NCI-H146 (cell line): Measurements from ENCODE around the gene FLT3LG.
A peak's percentile ranks its signal among the peaks of the same experiment; 100 is the strongest.
"Not testable (repeated sequence)": the region's sequence is repeated elsewhere in the genome, so short reads cannot be mapped to it uniquely, and the experiment has no call there.

ENCODE experiments used
- DNase-seq: peaks from one replicate; lab custom pipeline; 2025; lab: John Stamatoyannopoulos, UW

Gene FLT3LG

DNA sequence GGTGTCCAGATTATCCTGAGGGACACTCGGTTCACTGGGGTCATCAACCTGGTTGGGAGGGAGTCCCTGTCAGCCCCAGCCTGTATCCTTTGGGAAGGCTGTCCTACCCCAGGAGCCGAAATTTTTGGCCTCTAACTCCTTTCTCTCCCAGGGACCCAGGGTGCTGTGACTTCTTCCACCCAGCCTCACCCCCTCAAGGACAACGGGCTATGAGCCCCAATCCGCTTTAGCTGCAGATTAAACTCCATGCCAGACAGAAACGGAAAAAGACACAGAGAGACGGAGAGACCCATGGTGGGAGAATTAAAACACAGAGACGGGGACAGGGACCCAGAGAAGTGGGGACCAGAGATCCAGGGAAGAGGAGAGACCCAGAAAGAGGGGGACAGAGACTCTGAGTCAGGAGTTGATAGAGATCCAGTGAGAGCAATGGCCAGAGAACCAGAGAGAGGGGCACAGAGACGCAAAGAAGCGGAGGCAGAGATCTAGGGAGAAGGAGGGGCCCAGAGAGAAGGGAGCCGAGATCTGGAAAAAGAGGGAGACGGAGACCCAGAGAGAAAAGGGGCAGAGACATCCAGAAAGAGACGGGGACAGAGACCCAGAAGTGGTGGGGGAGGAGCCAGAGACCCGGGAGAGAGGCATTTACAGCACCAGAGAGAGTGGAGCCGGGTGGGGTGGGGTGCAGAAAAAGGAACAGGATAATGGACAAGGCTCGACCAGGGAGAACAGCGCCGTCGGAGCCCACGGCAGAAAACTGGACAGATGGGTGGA is 33.4 kb upstream of the FLT3LG start:
- no peak for DNase-seq

DNA sequence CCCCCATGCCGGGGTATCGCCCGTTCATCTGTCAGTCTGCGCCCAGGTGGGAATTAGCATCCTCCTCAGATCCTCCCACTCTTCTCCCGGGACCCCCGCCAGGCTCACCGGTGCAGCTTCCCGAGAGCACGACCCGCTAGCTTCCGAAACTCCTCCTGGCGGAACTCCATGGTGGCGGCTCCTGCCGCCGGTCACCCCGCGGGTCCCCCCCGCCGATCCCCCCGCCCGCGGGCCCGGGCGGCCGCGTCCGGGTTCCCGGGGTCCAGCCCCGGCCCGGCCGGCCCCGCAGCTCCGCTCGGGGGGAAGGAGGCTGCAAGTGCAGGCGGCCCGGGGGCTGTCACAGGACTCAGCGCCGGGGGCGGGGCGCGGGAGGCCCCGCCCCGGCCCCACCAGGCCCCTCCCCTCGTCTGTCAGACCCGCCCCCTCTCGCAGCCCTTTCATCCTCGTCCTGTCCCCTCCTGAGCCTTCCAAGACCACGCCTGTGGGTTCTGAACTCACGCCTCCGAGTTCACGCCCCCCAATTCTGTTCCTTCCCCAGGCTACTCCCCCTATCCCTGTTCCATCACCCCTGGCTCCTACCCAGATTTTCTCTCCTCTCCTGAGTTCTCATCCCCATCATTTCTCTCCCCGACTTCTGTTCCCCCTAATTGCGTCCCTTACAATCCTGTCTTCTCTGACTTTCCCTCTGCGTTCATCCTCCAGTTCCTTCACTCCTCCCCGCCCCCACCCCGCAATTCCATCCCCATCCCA is 32.6 kb upstream of the FLT3LG start, which contains the start of gene SLC17A7:
Gene SLC17A7, minus strand, starts transcription at position 318 of the 750 bp plus-strand sequence. Its CDS starts 148 bp downstream, at position 170.
- DNase-seq: peak; percentile 48

DNA sequence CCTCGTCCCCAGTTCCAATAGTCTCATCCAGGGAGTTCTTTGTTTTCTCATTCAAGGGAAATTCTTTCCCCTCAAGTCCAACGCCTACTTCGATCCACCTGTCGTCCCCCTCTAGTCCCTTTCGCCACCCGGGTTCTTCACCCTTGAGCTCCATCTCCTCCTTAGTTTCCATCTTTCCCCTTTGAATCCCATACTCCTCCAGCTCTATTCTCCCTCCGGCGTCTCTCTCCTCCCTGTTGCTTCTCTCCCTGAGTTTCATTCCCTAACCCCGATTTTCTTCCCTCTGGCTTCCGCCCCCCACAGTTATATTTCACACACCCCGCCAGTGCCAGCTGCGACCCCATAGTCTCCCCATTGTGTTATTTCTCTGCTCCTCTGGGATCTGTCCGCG is 32.1 kb upstream of the FLT3LG start:
- DNase-seq: no peak

DNA sequence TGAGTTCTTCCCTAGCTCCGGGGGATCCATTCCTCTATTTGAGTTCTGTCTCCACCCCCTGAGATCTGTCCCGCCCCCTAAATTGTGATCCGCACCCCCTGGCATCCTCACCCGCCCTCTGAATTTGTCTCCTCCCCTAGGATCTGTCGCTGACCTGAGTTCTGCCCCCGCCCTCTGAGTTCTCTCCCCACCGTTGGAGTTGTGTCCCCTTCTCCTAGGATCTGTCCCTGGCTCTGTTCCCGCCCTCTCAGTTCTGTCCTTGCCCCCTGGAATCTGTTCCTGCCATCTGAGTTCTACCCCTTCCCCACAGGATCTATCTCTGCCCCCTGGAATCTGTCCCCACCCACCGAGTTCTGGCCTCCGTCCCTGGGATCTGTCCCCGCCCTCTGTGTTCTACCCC is 31.7 kb upstream of the FLT3LG start:
- peak; percentile 58 for DNase-seq

DNA sequence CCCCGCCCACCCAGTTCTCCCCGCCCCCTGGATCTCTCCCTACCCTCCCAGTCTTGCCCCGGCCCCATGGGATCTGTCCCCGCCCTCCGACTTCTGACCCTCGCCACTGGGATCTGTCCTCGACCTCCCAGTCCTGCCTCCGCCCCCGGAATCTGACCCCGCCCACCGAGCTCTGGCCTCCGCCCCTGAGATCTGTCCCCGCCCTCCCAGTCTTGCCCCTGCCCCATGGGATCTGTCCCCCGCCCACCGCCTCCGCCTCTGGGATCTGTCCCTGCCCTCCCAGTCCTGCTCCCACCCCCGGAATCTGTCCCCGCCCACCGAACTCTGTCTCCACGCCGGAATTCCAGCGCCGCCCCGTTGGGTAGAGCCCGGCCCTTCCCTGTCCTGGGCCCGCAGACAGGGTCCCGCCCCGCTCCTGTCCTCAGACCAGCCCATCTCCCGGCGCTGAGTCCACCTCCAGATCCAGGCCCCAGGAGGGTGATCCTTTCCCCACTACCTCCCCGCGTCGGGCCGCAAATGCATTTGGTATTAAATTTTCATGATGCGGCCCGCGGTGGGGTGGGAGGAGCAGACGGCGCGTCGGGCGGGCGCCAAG is 31.1 kb upstream of the FLT3LG start:
- peak; percentile 92 for DNase-seq

DNA sequence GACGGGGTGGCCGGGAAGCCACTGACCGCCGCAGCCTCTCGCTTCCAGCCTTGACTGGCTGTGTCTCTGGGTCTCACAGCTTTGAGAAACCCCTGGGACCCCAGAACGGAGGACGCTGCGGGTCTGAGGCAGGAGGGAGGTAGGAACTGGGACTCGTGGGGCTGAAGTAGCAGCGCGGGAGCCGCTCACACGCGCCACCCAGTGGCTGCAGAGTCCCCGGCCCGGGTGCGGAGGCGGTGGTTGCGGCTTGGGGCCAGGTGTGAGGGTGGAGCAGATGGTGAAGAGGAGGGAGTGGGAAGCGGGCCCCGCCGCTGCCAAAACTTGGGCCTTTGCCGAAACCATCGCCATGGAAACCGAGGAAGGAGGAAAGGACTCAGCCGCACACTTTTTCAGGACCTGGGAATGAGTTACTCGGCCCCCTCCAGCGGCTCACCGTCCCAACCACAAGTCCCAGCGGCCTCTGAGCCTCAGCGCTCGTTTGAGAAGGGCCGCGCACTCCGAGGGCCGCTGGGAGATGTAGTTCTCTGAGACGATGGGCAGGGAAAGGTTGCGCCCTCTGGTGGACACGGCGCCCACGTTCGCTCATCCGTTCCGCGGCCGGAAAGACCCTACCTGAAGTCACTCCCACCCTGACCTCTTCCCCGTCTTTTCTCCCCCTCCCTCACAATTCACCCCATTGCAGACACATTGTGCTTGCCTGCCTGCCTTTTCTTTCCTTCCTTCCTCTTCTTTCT is 30.5 kb upstream of the FLT3LG start:
- DNase-seq: peak; percentile 97

DNA sequence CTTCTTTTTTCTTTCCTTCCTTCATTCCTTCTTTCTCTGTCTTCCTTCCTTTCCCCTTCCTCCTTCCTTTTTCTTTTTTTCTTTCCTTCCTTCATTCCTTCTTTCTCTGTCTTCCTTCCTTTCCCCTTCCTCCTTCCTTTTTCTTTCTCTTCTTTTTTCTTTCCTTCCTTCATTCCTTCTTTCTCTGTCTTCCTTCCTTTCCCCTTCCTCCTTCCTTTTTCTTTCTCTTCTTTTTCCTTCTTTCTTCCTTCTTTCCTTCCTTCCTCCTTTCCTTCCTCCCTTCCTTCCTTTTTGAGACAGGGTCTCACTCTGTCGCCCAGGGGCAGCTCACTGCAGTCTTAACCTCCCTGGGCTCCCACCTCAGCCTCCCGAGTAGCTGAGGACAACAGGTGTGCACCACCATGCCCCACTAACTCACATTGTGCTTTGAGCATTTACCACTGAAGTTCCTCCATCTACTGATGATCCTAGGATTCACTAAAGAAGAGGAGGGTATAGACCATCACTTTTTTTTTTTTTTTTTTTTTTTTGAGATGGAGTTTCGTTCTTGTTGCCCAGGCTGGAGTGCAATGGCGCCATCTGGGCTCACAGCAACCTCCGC is 29.8 kb upstream of the FLT3LG start:
- not testable (repeated sequence) for DNase-seq

DNA sequence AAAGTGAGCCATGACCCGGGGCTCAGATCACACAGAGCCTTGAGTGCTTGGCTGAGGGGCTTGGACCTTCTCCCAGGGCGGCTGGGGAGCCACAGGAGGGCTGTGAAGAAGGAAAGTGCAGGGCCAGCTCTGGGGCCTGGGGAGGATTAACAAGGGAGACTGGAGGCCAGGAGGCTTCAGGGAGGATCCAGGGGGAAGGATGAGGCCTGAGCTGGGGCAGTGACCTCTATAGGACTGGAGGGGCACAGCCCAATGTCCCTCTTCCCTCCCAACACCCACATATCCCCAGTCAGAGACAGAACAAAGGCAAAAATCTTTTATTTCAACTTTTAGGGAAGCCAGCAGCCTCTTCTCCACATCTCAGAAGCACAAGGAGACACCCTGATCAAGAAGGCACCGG is 28.0 kb upstream of the FLT3LG start:
- no peak for DNase-seq

DNA sequence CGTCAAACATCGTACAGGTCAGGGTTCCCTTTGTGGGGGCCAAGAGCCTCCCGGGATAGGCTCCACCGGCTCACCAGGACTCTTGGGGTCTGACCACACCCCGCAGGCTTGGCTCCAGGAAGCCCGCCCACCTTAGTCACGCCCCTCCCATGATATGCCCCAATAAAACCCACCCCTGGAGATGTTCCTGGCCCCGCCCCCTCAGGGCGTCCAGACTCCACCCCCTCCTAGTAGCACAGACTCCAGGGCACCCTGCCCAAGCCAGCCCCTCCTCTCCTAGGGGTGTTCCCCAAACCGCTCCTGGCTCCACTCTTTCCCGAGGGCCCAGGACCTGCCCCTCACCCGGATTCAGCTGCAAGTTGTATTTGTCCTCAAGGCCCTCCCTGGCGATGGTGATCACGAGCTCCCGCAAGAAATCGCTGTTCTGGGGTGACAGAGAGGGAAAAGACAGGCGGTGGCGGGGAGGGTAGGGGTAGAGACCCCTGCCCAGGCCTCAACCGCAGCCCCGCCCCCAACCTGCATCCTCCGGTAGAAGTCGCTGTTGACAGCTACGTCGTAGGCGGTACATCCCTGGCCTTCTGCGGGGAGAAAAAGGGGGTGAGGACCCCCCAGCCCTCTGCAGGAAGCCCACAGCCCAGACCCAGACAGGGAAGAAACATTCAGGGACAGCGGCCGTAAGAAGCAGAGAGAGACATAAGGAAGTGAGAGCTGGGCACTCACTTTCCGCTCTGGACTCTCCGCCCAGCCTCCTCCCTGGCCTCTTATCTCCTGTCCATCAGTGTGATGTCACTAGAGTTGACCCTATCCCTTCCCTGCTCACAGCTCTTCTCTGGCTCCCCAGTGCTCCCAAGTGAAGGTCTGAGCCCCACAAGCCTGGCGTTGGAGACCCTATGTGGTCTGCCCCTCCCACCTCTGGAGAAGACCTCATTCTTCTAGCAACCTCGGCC is 26.3 kb upstream of the FLT3LG start:
- peak; percentile 30 for DNase-seq

DNA sequence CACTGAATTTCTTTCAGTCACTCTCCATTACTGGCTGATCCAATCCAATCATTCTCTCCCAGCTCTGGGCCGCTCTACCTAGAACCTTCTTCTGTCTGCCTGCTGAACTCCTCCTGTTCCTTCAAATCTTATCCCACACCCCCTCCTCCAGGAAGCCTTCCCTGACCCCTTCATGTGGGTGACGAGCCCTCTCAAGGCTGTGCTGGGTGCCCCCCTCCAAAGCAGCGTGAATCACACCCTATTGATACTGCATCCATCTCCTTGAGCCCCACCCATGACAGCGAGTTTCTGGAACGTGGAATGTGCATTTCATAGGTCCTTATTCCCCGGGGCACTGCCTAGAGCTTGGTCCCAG is 25.6 kb upstream of the FLT3LG start:
- no peak for DNase-seq

DNA sequence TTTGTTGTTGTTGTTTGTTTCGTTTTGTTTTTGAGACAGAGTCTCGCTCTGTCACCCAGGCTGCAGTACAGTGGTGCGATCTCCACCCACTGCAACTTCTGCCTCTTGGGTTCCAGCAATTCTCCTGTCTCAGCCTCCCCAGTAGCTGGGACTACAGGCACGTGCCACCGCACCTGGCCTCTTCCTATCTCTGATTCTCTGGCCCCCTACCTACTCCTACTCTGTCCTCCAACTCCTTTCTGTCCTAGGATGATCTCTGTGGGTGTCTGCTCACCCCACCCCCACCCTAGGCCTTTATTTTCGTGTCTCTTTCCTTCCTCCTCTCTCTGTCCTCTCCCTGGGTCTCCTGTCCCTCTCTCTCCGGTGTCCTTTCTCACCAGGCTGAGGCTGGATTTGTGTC is 23.6 kb upstream of the FLT3LG start:
- DNase-seq: no peak

DNA sequence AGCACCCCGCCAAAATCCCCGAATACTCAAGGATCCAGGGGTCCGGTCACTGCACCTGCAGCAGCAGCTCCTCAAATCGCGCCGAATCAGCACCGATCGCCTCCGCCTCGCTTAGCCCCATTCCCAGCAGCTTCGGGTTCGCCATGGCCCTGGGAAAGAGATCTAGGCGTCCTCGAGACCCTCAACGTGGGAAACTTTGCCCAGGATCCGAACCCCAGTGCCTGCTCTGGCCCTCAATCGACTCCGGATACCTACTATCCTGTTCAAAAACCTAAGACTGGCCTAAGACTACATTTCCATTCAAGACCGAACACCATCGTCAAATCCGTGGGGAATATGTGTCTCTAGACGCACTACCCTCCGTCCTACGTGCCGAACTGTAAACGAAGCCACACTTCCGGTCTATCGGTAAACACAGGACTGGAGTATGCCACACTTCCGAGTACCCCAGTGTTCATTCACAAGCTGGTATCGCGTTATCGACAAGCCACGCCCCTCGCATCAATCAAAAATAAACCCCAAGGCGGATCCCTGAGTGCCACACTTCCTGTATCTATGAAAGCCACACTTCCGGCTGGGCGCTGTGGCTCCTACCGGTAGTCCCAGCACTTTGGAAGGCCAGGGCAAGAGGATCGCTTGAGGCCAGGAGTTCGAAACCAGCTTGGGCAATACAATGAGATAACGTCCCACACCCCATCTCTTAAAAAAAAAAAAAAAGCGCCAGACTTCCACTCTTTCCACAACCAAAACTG is 22.4 kb upstream of the FLT3LG start, which contains the start of gene PIH1D1:
Gene PIH1D1, minus strand, starts transcription at position 385 of the 752 bp plus-strand sequence. Its CDS starts 240 bp downstream, at position 145.
- DNase-seq: peak; percentile 100

DNA sequence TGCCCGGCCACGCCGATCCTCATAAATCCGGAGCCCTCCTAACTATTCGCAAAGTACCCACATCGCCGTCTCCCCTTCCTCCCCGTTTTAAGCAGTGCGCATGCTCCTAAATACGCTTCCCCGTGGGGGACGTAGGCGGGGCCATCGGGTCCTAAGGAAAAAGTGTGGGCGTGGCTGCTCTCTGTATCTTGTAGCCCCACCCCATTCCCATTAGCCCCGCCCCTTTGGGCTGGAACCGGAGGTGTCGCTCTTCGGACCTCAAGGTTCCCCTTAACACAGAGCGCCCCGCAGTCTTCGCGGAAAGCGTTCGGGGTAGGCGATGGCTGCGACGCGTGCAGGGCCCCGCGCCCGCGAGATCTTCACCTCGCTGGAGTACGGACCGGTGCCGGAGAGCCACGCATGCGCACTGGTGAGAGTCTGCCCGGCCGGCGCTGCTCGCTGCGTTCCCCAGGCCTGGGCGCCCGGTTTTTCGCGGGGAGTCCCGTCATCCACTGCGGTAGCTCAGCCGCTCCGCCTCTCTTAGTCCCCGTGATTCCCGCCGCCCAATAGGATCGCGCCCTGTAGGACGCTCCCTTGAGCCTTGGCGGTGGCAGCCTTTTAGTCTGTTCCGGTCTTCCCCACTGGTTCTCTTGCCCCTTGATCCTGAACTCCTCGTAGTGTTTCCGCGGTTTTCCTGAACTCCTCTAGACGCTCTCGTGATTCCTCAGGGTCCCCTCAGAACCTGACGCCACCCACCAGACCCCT is 20.8 kb upstream of the FLT3LG start, which contains the start of gene ALDH16A1:
Gene ALDH16A1, plus strand, starts transcription at position 213 of the 744 bp plus-strand sequence. Its CDS starts 107 bp downstream, at position 320.
- DNase-seq: peak; percentile 99

DNA sequence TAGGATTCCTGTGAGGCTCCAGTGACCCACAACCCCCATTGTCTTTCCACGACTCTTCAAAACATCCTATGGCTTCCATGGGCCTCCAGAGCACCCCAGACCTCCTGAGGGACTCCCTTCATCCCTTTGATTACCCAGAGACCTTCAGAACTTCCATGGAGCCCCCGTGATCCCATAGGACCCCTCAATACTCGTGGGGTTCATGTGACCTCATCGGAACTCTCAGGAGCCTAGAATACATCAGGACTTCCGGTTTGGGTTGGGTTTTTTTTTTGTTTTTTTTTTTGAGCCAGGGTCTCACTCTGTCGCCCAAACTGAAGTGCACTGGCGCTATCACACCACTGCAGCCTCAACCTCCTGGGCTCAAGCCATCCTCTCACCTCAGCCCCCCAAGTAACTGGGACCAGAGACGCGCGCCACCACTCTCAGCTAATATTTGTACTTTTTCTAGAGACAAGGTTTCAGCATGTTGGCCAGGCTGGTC is 20.2 kb upstream of the FLT3LG start:
- no peak for DNase-seq

DNA sequence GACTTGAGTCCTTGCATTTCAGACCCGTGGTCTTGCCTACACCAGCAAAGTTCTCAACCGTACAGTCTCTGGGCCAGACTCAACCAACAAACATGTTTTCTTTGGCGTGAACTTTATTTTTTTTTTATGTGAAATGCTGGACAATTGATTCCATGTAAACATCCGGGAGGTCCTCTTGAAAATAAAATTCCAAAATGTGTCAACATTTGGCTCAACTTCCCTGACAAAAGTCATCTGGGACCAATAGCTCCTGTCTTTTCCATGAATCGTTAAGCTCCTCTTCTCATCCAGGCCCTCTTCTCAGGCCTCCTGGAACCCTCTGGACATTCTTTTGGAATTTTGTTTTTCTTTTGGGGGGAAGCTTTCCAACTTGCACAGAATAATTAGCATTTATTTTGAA is 18.2 kb upstream of the FLT3LG start:
- no peak for DNase-seq

DNA sequence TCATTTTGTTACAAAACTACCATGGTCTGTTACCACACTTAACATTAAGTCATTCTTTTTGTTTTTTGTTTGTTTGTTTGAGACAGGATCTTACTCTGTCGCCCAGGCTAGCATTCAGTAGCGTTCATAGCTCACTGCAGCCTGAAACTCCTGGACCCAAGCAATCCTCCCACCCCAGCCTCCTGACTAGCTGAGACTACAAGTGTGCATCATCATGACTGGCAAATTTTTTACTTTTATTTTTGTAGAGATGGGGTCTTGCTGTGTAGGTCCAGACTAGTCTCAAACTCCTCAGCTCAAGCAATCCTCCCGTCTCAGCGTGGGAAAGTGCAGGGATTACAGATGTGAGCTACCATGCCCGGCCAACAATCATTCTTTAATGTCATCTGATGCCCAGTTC is 17.7 kb upstream of the FLT3LG start:
- DNase-seq: no peak

DNA sequence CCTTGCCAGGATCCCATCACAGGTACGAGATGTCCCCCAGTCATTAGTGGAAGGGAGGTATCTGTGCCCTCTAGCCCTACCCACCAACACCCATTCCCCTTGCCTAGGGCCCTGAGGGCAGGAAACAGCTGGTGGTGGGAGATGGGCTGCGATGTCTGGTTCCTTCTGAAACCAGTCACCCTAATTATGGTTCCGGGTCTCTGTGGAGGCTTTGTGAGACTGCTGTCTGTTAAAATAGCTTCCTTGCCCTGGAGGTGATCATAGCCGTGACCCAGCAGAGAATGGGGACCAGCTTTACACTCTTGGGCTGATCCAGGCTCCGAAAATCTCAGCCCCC is 15.5 kb upstream of the FLT3LG start:
- DNase-seq: no peak

DNA sequence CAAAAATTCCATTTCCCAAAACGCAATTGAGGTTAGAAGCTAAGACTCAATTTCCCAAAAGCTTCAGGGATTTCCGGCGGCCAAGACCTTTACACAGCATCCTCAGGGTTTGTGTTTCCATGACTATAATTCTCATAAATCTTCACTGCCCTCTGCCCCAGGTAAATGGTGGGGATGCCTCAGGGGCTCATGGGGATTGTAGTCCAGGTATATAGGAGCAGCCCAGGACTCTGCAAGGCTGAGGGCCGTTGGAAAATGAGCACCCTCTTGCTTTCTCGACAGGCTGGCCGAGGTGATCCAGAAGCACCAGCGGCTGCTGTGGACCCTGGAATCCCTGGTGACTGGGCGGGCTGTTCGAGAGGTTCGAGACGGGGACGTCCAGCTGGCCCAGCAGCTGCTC is 14.6 kb upstream of the FLT3LG start:
- DNase-seq: no peak

DNA sequence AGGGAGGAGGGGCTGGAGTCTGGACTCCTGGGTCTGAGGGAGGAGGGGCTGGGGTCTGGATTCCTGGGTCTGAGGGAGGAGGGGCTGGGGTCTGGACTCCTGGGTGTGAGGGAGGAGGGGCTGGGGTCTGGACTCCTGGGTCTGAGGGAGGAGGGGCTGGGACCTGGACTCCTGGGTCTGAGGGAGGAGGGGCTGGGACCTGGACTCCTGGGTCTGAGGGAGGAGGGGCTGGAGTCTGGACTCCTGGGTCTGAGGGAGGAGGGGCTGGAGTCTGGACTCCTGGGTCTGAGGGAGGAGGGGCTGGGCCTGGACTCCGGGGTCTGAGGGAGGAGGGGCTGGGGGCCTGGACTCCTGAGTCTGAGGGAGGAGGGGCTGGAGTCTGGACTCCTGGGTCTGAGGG is 12.9 kb upstream of the FLT3LG start:
- DNase-seq: not testable (repeated sequence)
